Measurements from ENCODE around the gene HUWE1.

Gene HUWE1

DNA sequence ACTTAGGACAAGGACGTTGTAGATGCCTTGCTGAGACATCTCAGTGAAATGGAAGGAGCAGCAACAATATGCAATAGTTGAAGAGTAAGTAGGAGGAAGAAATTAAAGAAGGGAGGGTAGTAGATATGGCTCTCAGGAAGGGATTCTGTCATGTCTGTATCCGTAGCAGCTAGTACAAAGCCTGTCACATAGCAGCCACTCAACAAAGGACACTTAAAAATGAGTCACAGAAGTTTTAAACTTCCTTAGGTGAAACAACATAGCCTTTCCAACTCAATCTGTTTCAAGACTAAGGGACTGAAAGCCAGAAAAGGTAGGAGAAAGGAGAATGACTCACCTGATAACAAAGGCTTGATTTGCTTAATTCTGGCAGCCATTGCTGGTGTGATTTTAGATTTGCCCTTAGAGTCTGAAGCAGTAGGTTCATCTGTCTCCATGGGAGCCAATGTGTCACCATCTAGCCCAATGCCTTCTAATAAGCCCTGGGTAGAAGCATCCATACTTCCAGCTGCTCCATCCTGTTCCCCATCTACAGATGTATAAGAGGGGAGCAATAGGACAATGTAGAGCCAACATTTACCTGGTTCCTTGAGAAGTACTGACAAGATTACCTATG lies 86.6 kb downstream of the HUWE1 start:
- Histone ChIP-seq H3K27me3 (ENCODE audit: insufficient read depth, low read depth) (no peaks in the 10 kb centered on the region), H4K20me1 (ENCODE audit: insufficient read depth) (no peaks in the 10 kb centered on the region), H3K4me3 (IDR thresholded peaks at IDR 0.05; ENCODE audit: insufficient read depth, low read depth, low read length) (no peak overlapping the region), H3K4me1 (ENCODE audit: low read depth, poor library complexity, severe bottlenecking) (no peaks in the 10 kb centered on the region), H2AFZ (ENCODE audit: low read depth) (no peak overlapping the region), H3K9ac (no peak overlapping the region), H3K4me2 (no peak overlapping the region), H3K36me3 (ENCODE audit: insufficient read depth) (peaks cover 1% of the 10 kb centered on the region; the same call in 1 of the 2 replicates), H3K79me2 (ENCODE audit: insufficient read depth, low read depth) (no peaks in the 10 kb centered on the region), H3K27ac (no peak overlapping the region)
- TF ChIP-seq, protein P1, sequence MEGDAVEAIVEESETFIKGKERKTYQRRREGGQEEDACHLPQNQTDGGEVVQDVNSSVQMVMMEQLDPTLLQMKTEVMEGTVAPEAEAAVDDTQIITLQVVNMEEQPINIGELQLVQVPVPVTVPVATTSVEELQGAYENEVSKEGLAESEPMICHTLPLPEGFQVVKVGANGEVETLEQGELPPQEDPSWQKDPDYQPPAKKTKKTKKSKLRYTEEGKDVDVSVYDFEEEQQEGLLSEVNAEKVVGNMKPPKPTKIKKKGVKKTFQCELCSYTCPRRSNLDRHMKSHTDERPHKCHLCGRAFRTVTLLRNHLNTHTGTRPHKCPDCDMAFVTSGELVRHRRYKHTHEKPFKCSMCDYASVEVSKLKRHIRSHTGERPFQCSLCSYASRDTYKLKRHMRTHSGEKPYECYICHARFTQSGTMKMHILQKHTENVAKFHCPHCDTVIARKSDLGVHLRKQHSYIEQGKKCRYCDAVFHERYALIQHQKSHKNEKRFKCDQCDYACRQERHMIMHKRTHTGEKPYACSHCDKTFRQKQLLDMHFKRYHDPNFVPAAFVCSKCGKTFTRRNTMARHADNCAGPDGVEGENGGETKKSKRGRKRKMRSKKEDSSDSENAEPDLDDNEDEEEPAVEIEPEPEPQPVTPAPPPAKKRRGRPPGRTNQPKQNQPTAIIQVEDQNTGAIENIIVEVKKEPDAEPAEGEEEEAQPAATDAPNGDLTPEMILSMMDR (conservative IDR thresholded peaks at IDR 0.05; ENCODE audit: low read depth, low read length), result no peak

DNA sequence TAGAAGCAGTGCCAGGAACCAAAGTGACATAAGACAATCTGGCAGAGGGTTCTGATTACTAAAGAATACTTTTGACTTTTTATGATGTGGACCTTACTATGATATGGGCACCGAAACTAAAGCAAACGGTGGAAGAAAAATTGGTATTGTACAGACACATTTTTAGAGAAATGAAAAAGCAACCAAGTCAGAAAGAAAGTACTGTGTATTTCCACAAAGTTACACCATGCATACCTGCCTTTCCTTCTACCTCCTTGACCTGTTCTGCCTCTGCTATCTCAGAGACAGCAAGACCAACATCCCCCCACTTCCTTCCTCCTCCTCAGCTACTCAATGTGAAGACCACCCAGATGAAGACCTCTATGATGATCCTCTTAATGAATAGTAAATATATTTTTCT lies 88.3 kb downstream of the HUWE1 start:
- peaks cover 8% of the 10 kb centered on the region; the same call in 1 of the 2 replicates for H3K36me3 ChIP-seq (ENCODE audit: insufficient read depth)

DNA sequence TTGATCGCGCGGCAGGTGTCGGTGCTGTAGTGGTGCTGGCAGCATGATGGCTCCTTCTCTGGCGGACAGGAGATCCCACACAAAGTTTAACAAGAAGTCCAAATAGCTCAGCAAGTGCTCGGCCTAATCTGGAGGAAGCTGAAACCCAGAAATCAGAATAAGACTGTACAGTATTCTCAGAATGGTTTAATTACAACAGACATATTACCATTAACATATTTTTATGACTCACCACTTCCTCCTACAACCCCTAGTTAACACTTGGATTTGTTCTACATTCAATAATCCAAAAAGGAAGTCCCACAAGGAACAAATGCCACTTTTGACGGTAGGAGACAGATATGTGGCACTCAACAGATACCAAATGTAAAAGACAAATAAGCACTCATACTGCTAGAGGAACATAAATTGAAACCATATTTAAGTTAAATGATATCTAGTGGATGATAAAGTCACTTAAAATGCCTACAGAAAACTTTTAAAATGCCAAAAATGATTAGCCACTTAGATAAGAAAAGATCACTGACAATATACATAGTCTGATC lies 91.2 kb downstream of the HUWE1 start:
- Histone ChIP-seq H3K4me3 (IDR thresholded peaks at IDR 0.05; ENCODE audit: insufficient read depth, low read depth, low read length) (no peak overlapping the region), H3K27me3 (ENCODE audit: insufficient read depth, low read depth) (no peaks in the 10 kb centered on the region), H3K27ac (no peak overlapping the region), H4K20me1 (ENCODE audit: insufficient read depth) (no peaks in the 10 kb centered on the region), H3K9ac (no peak overlapping the region), H3K4me2 (no peak overlapping the region), H2AFZ (ENCODE audit: low read depth) (no peak overlapping the region), H3K36me3 (ENCODE audit: insufficient read depth) (peaks cover 11% of the 10 kb centered on the region; the same call in 1 of the 2 replicates), H3K4me1 (ENCODE audit: low read depth, poor library complexity, severe bottlenecking) (no peaks in the 10 kb centered on the region), H3K79me2 (ENCODE audit: insufficient read depth, low read depth) (no peaks in the 10 kb centered on the region)
- TF ChIP-seq, protein P1 (conservative IDR thresholded peaks at IDR 0.05; ENCODE audit: low read depth, low read length), result no peak

More for the DNA sequence above, 88.3 kb downstream of the HUWE1 start:
- Histone ChIP-seq H2AFZ (ENCODE audit: low read depth) (no peak overlapping the region), H3K4me2 (no peak overlapping the region), H3K27ac (no peak overlapping the region), H3K9ac (no peak overlapping the region), H3K27me3 (ENCODE audit: insufficient read depth, low read depth) (no peaks in the 10 kb centered on the region), H4K20me1 (ENCODE audit: insufficient read depth) (no peaks in the 10 kb centered on the region), H3K4me3 (IDR thresholded peaks at IDR 0.05; ENCODE audit: insufficient read depth, low read depth, low read length) (no peak overlapping the region), H3K79me2 (ENCODE audit: insufficient read depth, low read depth) (no peaks in the 10 kb centered on the region), H3K4me1 (ENCODE audit: low read depth, poor library complexity, severe bottlenecking) (no peaks in the 10 kb centered on the region)
- TF ChIP-seq, protein P1 (conservative IDR thresholded peaks at IDR 0.05; ENCODE audit: low read depth, low read length), result no peak

DNA sequence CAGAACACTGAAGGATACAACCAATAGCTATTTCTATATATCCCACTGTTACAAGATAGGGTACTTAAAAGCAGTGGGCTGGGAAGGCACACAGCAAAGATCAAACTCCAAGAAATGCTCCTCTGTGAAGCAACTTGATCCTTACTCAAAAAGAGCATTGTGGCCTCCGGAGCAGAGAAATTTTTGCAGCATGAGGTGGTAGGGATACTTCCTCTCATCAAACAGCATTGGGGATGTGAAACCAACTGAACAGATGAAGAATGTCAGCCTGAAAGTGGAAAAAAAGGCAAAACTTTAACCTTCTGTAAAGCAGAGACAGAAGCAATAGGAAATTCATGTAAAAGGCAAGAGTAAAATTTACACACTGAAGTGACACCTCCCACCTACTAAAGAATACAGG lies 92.2 kb downstream of the HUWE1 start:
- TF ChIP-seq, protein P1 (conservative IDR thresholded peaks at IDR 0.05; ENCODE audit: low read depth, low read length), result no peak
- Histone ChIP-seq H3K79me2 (ENCODE audit: insufficient read depth, low read depth) (no peaks in the 10 kb centered on the region), H2AFZ (ENCODE audit: low read depth) (no peak overlapping the region), H3K4me1 (ENCODE audit: low read depth, poor library complexity, severe bottlenecking) (no peaks in the 10 kb centered on the region), H3K27me3 (ENCODE audit: insufficient read depth, low read depth) (no peaks in the 10 kb centered on the region), H3K9ac (no peak overlapping the region), H3K36me3 (ENCODE audit: insufficient read depth) (peaks cover 13% of the 10 kb centered on the region; the same call in 1 of the 2 replicates), H3K4me2 (no peak overlapping the region), H4K20me1 (ENCODE audit: insufficient read depth) (no peaks in the 10 kb centered on the region), H3K4me3 (IDR thresholded peaks at IDR 0.05; ENCODE audit: insufficient read depth, low read depth, low read length) (no peak overlapping the region), H3K27ac (no peak overlapping the region)

Measured in KMS-11 (cell line).